T follicular helper cell (primary cell): ENCODE measurements around the gene HELZ2.
"Not testable (repeated sequence)": the region's sequence is repeated elsewhere in the genome, so short reads cannot be mapped to it uniquely, and the experiment has no call there.

Experiments used
- DNase-seq: peaks from one replicate; pipeline ENCODE4 v3.0.0-alpha.2; 2020; ENCODE audit warnings: low read depth

Gene HELZ2

GRCh38 chr20:63578224-63579016 lies 4.4 kb upstream of the HELZ2 start:
- no peak for DNase-seq

- DNase-seq, result no peak
Measured at GRCh38 chr20:63577317-63577894, 3.4 kb upstream of the HELZ2 start.

- DNase-seq, result no peak
Measured at GRCh38 chr20:63576311-63576710, 2.3 kb upstream of the HELZ2 start.

- no peak for DNase-seq
Measured at GRCh38 chr20:63574829-63575743, 1.0 kb upstream of the HELZ2 start.

GRCh38 chr20:63573647-63574131 lies 350 bp downstream of the HELZ2 start:
- DNase-seq, result no peak

- no peak for DNase-seq
Measured at GRCh38 chr20:63572788-63573646, 1.0 kb downstream of the HELZ2 start.

- no peak for DNase-seq
Measured at GRCh38 chr20:63572071-63572787, 1.8 kb downstream of the HELZ2 start.

GRCh38 chr20:63571087-63571478 lies 3.0 kb downstream of the HELZ2 start:
- not testable (repeated sequence) for DNase-seq

- DNase-seq, result no peak
Measured at GRCh38 chr20:63570281-63571086, 3.6 kb downstream of the HELZ2 start.

- DNase-seq, result no peak
Measured at GRCh38 chr20:63568986-63569949, 4.8 kb downstream of the HELZ2 start.

GRCh38 chr20:63568170-63568981 lies 5.7 kb downstream of the HELZ2 start:
- no peak for DNase-seq

GRCh38 chr20:63567386-63568169 lies 6.5 kb downstream of the HELZ2 start:
- no peak for DNase-seq

GRCh38 chr20:63567136-63567385 lies 7.0 kb downstream of the HELZ2 start:
- DNase-seq, result no peak

GRCh38 chr20:63566395-63567135 lies 7.5 kb downstream of the HELZ2 start:
- DNase-seq, result no peak

- no peak for DNase-seq
Measured at GRCh38 chr20:63565699-63566335, 8.2 kb downstream of the HELZ2 start.

GRCh38 chr20:63565021-63565698 lies 8.9 kb downstream of the HELZ2 start:
- no peak for DNase-seq
